HG02610 (cell line): ENCODE measurements around the gene TDRD7.
A peak's percentile ranks its signal among the peaks of the same experiment; 100 is the strongest.
"Not testable (repeated sequence)": the region's sequence is repeated elsewhere in the genome, so short reads cannot be mapped to it uniquely, and the experiment has no call there.

ENCODE experiments used
- ATAC-seq: cut with Tn5 transposase; IDR thresholded peaks from one replicate; pipeline ENCODE4 v1.9.1; 2021; ENCODE audit warnings: mild to moderate bottlenecking, moderate library complexity; ENCODE audit not compliant: unreplicated experiment

Gene TDRD7

DNA sequence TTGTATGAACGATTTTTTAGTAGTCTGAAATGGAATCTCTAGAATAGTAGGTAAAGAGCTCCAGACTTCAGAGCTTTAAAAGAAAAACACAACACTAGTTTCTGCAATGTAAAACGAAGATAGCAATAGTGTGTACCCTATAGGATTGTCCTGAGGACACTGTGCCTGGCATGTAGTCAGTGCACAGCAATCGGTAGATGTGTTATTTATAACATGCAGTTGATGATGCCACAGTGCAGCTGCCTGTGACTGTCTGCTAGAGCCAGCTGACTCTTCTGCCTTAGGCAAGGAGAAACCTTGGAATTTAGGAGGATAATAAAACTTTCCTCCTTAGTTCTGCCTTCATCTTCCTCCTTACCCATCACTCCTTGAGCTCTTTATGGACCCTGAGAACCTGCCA lies 61.8 kb downstream of the TDRD7 start:
- no peak for ATAC-seq

DNA sequence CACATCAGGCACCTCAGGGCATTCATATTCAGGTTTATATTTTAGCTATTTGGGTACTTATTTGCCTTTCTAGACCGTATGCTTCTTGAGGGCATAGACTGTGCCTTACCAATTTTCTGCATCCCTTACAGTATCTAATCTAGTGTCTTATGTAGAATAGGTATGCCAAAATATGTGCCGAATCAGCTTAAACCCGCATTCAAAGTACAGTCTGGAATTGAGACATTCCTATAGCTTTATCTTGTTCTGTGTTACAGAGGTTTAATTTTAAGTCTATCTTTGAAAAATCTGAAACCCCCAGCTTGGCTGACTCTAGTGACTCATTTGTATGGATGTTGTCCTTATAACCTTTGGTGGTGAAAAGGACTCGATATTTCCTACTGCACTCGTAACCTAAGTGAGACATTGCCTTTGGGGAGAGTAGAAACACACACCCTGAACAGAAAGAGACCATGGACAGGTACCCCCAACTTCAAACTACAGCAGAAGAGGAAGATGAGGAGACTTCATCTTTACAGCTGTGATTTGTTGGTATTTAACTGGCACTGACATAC lies 62.6 kb downstream of the TDRD7 start:
- ATAC-seq, result no peak

DNA sequence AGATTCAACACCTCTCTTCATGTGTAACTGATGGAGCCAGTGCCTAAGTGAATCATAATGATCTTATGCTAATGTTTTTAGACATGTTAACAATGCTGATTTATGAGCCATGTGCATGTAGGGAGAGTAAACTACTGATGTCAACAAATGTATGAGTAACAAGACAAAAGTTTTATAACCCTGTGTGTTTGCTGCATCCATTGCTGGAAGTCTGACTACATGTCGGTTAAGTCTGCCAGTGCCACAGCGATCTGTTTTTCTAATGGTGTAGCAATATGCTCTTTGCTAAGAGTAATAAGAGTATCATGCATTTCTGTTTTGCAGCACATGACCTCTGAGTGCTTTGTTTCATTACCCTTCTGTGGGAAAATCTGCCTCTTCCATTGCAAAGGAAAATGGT lies 63.2 kb downstream of the TDRD7 start:
- ATAC-seq, result no peak

DNA sequence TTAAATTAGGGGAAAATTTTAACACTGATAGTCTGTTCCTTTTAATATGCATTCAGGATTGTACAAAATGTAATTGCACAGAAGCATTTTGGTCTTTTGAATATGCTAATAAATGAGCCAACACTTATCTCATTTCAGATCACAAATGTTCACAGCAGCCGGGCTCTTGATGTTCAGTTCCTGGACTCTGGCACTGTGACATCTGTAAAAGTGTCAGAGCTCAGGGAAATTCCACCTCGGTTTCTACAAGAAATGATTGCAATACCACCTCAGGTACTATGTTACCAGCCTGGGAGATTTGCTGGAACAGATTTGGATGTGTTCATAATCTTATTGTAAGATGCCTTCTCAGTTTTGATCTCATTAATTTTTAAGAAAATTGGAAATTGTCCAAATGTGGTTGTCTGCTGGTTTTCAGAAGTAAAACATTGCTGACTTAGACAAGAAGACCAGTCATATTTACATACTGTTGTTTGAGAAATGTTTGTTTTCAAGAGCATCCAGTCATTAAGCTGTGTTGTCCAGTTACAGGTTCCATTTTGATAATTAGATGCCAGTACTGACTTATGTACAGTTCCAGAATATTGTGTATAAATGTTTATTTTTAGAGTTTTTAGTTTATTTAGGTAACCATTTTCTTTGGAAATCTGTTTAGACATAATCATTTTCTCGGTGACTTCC lies 66.5 kb downstream of the TDRD7 start:
- no peak for ATAC-seq

DNA sequence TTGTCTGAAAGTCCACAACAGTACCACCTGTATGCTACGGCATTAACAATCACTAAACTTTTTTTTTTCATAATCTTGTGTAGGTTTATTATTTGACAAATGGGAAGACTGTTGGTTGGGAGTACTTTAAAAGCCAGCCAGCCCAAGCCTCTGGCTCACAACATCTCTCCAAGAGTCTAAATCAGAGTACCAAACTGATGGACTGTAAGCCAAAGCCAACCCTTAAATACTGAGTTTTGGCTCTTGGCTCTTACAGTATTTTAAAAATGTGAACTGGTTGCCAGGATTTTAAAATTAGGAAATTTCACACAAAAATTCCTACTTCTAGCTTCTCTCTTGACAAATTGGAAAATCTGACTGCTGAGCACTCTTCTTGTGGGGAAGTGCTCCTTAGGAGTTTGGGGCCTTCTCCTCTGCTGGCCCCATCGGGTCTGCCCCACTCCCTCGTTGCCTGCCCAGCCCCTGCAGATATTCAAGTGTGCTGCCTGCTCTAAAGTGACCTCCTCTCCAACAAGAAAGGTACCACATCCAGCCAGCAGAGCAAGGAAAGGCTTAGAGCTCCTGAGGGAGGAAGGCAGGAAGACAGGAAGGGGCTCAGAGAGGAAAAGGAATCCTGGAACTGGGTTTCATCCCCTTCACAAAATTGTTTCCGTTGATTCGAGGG lies 67.7 kb downstream of the TDRD7 start:
- no peak for ATAC-seq

DNA sequence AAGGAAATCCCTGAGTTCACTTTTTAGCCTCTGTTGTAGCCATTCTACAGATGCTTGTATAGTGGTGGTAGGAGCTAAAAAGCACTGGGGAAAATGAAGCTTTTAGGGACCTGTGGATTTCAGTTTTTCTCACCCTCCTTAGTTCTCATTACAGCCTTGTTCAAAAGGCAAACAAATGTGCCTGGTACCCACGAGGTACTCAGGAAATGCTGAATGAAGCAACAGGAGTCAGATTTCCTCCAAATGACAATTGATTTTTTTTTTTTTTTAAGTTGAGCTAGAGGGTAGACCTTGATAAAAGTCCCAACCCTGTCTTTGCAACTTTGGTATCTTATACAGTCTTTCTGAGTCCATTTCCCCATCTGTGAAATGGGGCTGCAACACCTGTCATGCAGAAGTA lies 68.3 kb downstream of the TDRD7 start:
- ATAC-seq, result no peak

DNA sequence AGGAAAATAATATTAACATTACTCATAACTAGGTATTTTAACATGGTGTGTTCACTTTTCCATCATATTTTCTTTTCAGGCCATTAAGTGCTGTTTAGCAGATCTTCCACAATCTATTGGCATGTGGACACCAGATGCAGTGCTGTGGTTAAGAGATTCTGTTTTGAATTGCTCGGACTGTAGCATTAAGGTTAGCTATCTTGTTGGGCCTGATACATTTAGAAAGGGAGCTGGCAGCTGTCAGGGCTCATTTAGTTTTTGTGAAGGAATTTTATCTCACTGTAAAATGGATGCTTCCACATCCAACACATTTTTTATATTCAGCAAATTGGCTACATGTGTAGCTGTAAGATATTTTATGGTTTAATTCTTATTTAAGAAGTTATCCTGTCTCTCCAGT lies 68.9 kb downstream of the TDRD7 start:
- no peak for ATAC-seq

DNA sequence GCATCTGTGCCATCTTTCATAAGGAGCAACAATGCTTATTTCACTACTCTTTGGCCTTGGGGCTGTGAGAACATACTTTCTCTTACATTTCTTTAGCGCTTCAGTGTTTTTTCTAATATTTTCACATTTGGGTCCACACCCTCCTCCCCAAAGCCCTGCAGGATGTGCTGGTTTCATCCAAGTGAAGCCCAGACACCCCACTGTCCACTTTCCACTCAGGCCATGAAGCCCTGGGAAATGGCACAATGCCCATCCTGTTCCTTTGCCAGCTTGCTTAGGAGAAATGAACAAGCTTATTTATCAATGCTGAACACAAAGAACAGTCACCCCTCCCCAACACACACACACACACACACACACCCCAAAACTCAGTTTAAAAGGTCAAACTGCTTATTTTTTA lies 72.2 kb downstream of the TDRD7 start:
- no peak for ATAC-seq

DNA sequence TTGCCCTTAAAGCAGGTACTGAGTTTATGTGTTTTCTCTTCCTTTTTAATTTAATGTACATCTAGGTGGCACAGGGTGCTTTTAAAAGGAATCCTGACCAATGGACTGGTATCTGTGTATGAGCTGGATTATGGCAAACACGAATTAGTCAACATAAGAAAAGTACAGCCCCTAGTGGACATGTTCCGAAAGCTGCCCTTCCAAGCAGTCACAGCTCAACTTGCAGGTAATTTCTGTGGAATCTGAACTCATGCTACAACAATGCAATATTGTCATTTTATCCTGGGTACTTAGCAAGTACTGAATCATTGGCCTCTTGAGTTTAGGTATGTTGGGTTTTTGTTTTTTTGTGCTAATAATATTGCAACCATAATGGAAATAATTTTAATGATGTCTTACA lies 75.2 kb downstream of the TDRD7 start:
- ATAC-seq, result no peak

DNA sequence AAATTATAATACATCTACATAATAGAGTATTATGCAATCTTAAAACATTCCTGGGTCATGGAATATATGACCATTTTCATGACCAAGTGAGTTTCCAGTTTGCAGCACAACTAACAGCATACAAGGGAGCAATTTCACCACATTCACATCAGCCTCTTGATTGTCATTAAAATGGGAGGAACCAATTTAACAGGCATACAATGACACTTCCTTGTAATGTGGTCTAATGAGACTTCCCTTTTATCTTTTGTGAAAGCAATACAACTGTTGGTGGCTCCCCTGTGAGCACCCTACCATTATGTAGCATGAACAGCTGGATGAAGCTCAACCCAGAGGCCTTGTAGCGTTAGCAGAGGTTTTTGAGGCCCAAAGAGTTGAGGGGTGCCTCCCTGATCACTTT lies 76.0 kb downstream of the TDRD7 start:
- ATAC-seq, result no peak

DNA sequence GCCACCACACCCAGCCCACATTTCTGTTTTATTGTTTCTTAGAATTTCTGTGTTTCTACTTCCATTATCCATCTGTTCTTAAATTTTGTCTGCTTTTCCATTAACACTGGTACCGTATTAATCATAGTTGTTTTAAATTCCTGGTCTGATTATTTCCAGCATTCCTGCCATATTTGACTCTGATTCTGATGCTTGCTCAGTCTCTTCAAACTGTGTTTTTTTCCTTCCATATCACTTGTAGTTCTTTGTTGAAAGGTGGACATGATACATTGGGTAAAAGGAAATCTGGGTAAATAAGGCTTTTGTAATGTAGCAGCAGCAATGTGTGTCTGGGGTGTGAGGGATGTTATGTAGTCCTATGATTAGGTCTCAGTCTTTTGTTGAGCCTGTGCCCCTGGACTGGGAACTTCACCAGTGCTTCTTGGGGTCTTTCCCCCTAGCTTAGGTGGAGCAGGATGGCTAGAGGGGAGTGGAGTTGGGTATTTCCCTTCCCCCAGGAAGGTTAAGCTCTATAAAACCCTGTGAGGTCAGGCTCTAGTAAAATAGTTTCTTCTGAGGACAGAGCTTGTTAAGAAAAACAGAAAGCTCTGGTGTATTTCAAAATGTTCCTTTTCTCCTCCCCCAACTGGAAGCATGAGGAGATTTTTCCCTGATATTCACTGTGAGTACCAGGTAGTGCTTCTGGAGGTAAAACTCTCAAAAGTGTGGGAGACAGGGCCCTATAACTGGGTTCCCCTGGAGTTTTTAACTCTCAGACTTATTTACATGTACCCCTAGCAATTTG lies 79.5 kb downstream of the TDRD7 start:
- no peak for ATAC-seq

DNA sequence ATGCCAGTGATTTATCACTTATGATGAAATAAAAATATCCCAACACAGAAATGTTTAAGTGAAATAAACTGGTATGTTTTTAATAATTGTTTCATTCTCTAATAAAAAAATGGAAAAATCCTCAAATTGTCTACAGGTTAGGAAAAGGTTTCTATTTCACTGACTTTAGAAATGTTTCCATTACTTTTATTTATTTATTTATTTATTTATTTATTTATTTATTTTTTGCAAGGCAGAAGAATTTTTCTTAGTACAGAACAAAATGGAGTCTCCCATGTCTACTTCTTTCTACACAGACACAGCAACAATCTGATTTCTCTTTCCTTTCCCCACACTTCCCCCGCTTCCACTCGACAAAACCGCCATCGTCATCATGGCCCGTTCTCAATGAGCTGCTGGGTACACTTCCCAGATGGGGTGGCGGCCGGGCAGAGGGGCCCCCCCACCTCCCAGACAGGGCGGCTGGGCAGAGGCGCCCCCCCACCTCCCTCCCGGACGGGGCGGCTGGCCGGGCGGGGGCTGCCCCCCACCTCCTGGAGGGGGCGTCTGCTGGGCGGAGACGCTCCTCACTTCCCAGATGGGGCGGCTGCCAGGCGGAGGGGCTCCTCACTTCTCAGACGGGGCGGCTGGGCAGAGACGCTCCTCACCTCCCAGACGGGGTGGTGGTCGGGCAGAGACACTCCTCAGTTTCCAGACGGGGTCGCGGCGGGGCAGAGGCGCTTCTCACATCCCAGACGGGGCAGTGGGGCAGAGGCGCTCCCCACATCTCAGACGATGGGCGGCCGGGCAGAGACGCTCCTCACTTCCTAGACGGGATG lies 85.9 kb downstream of the TDRD7 start:
- not testable (repeated sequence) for ATAC-seq

DNA sequence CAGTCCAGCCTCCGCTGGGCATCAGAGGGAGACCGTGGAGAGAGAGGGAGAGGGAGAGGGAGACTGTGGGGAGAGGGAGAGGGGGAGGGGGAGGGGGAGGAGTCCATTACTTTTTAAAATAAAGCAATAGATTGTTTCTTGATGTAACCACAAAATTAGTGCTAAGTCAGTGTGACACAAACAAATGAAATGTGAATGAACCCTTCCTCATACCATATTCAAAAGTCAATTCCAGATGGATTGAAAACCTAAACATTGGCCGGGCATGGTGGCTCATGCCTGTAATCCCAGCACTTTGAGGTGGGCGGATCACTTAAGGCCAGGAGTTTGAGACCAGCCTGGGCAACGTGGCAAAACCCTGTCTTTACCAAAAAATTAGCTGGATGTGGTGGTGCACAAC lies 87.0 kb downstream of the TDRD7 start:
- not testable (repeated sequence) for ATAC-seq

DNA sequence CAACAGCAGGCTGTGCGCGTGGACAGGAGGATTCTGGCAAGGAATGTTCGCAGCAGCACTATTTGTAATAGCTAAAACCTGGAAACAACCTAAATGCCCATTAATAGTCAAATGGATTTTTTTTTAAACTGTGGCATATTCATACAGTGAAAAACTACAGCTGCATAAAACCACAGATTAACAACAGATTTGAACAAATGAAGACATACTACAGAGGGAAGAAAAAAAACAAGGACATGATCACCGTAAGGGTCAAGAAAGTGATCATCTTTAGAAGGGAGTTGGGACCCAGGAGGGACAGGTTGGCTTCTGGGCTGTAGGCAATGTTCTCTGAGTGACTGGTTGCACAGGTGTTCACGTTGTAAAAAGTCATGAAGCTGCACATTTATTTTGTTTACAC lies 88.4 kb downstream of the TDRD7 start:
- ATAC-seq, result no peak

DNA sequence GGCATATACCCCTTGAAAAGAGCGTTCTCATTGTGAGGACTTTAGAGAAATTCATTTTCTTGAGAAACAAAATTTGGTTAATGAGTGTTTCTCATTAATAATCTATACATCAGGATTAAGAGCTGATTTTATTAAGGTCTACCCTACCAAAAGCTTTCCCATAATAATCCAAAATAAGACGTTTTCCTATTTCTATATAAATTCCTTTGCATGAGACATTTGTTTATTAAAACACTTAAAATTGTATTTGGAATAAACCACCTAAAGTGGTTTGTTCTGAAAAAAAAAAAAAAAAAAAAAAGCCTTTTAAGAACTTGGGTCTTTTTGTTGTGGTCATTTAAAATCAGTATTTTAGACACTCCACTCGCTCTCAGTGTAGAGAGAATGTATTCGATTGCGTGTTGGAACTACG lies 88.9 kb downstream of the TDRD7 start:
- ATAC-seq, result no peak

DNA sequence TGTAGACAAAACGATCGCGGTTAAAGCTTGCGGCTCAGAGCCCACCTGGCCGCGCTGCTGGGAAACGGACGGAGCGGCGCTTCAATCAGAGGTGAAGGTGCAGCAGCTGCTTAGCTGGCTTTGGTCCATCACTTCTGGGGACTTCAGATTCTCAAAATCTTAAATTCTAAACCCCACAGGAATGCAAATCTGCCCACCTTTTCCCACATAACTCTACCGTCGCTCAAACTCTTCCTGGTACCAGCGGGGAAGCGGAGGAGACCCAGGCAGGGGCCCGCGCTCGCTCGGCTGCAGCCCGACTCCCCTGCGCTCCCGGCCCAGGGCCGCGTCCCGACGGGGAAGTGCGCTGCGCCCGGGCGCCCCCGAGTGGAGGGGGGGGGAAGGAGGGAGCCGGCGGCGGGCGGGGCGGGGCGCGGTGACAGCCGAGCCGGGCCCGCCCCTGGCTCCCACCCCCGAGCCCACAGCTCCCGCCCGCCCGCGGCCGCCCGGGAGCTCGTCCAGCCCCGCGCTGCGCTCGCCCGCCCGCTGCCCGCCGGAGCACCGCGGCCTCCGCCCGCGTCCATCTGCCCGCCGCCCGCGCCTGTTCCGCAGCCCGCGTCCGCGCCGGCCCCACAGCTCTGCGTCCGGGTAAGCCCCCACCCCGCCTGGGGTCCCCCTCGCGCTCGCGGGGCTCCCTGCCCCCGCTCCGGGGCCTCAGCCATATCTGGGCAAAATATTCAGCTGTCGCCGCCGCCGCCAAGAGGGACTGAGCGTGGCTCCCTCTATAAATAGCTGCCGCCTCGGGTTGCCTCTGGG lies 89.5 kb downstream of the TDRD7 start, which contains the start of gene TMOD1:
TMOD1 (plus strand) TSS at position 490 of the 795 bp plus-strand sequence. CDS start 22,523 bp downstream, outside the sequence.
- peak; percentile 50 for ATAC-seq

DNA sequence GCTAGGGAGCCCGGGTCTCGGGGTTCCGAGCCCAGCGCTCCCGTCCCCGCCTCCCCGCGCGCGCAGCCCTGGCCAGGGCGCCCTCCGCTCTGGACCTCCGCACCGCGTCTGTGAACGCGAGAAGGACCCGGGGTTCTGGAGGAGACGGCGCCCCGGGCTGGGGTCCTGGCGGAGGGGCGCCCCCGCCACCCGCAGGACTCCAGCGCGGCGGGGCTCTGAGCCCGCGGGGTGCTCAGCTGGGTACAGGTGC lies 90.0 kb downstream of the TDRD7 start:
- ATAC-seq, result peak; percentile 21

DNA sequence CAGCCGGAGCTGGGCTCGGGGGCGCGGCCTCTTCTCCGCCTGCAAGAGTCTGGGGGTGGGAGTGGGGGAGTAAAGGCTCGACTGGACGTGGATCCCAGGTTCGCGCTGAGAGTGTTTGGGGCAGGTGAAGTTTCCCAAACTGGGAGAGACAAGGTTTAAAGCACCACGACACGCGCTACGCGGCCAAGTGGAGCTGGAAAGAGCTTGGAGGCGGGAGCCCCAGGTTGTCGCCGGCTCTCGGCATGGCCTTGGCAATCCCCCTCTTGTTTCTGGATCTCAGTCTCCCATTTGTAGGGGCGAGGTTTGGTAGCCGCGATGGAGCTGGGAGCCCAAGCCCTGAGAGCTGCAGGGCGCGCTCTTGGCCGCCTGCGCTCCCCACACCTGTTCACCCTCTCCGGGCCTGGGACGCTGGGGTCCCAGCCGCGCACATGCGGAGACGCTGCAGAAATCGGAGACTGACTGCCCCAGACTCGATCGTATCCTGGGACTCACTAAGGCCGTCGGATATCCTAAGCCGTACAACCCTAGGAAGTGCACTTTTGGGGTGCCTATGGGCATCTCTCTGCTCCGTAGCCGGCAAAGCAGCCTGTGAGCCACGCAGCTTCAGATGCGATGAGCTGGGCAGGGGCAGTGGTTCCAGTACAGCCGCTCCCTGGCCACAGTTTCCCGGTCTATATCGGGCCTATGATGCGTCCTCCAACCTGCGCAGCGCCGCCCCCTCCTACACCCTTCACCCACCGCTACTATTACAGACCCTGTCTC lies 90.5 kb downstream of the TDRD7 start:
- ATAC-seq, result no peak
